KMS-11 (cell line): Measurements from ENCODE around the gene GLP1R.

Experiments
- H2AFZ ChIP-seq: fragments of 200-600 bp; sonication (generic); 2 replicates; pipeline ENCODE4 v1.6.1; 2016; ENCODE audit warnings: antibody characterized with exemption, mixed run types, low read depth
- H3K27ac ChIP-seq: fragments of 200-600 bp; sonication (generic); 2 replicates; pipeline ENCODE4 v1.6.1; 2016; ENCODE audit warnings: mild to moderate bottlenecking, mixed run types
- H3K27me3 ChIP-seq: fragments of 200-600 bp; sonication (generic); 2 replicates; pipeline ENCODE4 v1.6.1; 2017; ENCODE audit warnings: mild to moderate bottlenecking, low read depth, mixed run types, moderate library complexity; ENCODE audit not compliant: insufficient read depth
- H3K36me3 ChIP-seq: fragments of 200-600 bp; sonication (generic); 2 replicates; pipeline ENCODE4 v1.6.1; 2017; ENCODE audit warnings: mild to moderate bottlenecking, mixed run types; ENCODE audit not compliant: insufficient read depth
- H3K4me1 ChIP-seq: fragments of 200-600 bp; sonication (generic); 2 replicates; pipeline ENCODE4 v1.6.1; 2016; ENCODE audit warnings: mild to moderate bottlenecking, low read depth, mixed run types; ENCODE audit not compliant: poor library complexity, severe bottlenecking
- H3K4me2 ChIP-seq: fragments of 200-600 bp; sonication (generic); 2 replicates; pipeline ENCODE4 v1.7.0; 2016; ENCODE audit warnings: mild to moderate bottlenecking, mixed run types
- H3K4me3 ChIP-seq: fragments of 200-600 bp; sonication (generic); IDR thresholded peaks from 2 replicates; pipeline ENCODE4 v1.6.1; 2017; ENCODE audit warnings: low read depth, low read length, mixed read lengths; ENCODE audit not compliant: insufficient read depth
- H3K79me2 ChIP-seq: fragments of 200-600 bp; sonication (generic); 2 replicates; pipeline ENCODE4 v1.6.1; 2016; ENCODE audit warnings: low read depth, mixed run types; ENCODE audit not compliant: insufficient read depth
- H3K9ac ChIP-seq: fragments of 200-600 bp; sonication (generic); 2 replicates; pipeline ENCODE4 v1.6.1; 2016; ENCODE audit warnings: mild to moderate bottlenecking, mixed run types
- H4K20me1 ChIP-seq: fragments of 200-600 bp; sonication (generic); 2 replicates; pipeline ENCODE4 v1.6.1; 2016; ENCODE audit warnings: mild to moderate bottlenecking, mixed run types; ENCODE audit not compliant: insufficient read depth
- CTCF ChIP-seq: fragments of 200-600 bp; sonication (generic); conservative IDR thresholded peaks from 2 replicates; pipeline ENCODE4 v1.6.1; 2017; ENCODE audit warnings: low read depth, mild to moderate bottlenecking, antibody characterized with exemption, low read length, moderate library complexity, mixed read lengths

GLP1R gene

GRCh38 chr6:39035681-39036080, 12.9 kb upstream of the GLP1R start:
- Histone ChIP-seq H3K4me2 (no peak overlapping the region), H3K79me2 (no peaks in the 10 kb centered on the region), H3K27me3 (no peaks in the 10 kb centered on the region), H3K4me3 (no peak overlapping the region), H2AFZ (no peak overlapping the region), H4K20me1 (no peaks in the 10 kb centered on the region), H3K36me3 (no peaks in the 10 kb centered on the region), H3K27ac (no peak overlapping the region), H3K4me1 (no peaks in the 10 kb centered on the region), H3K9ac (no peak overlapping the region)
- no peak for TF ChIP-seq CTCF

GRCh38 chr6:39037082-39037508, 11.5 kb upstream of the GLP1R start:
- no peaks in the 10 kb centered on the region for H3K79me2 ChIP-seq

GRCh38 chr6:39037707-39038106, 10.9 kb upstream of the GLP1R start:
- H3K9ac ChIP-seq: no peak overlapping the region
- H3K27me3 ChIP-seq: no peaks in the 10 kb centered on the region
- H3K36me3 ChIP-seq: no peaks in the 10 kb centered on the region
- H4K20me1 ChIP-seq: no peaks in the 10 kb centered on the region
- H3K27ac ChIP-seq: no peak overlapping the region
- no peak for TF ChIP-seq CTCF
- no peak overlapping the region for H3K4me3 ChIP-seq
- no peak overlapping the region for H2AFZ ChIP-seq
- no peaks in the 10 kb centered on the region for H3K4me1 ChIP-seq
- no peak overlapping the region for H3K4me2 ChIP-seq
- H3K79me2 ChIP-seq: no peaks in the 10 kb centered on the region

More at GRCh38 chr6:39037082-39037508, 11.5 kb upstream of the GLP1R start:
- Histone ChIP-seq H3K27ac (no peak overlapping the region), H3K27me3 (no peaks in the 10 kb centered on the region), H4K20me1 (no peaks in the 10 kb centered on the region), H3K4me1 (no peaks in the 10 kb centered on the region), H3K9ac (no peak overlapping the region), H2AFZ (no peak overlapping the region), H3K36me3 (no peaks in the 10 kb centered on the region), H3K4me3 (no peak overlapping the region), H3K4me2 (no peak overlapping the region)
- no peak for TF ChIP-seq CTCF

- no peaks in the 10 kb centered on the region for H3K27me3 ChIP-seq
- no peak for TF ChIP-seq CTCF
Measured at GRCh38 chr6:39040080-39040673, 8.4 kb upstream of the GLP1R start.

More at GRCh38 chr6:39040080-39040673, 8.4 kb upstream of the GLP1R start:
- Histone ChIP-seq H3K36me3 (no peaks in the 10 kb centered on the region), H3K4me2 (no peak overlapping the region), H4K20me1 (no peaks in the 10 kb centered on the region), H3K79me2 (no peaks in the 10 kb centered on the region), H2AFZ (no peak overlapping the region), H3K4me1 (no peaks in the 10 kb centered on the region), H3K27ac (no peak overlapping the region), H3K9ac (no peak overlapping the region), H3K4me3 (no peak overlapping the region)
